ENCODE measurements around the gene CANT1. TPM values are rescaled to one million over a fixed set of nuclear protein-coding genes. Genes with fewer than 3 reads are reported as not detected.
A peak's percentile ranks its signal among the peaks of the same experiment; 100 is the strongest.

Gene CANT1
- total RNA-seq, 1 donor from 2014 or later = 23.1 TPM

DNA sequence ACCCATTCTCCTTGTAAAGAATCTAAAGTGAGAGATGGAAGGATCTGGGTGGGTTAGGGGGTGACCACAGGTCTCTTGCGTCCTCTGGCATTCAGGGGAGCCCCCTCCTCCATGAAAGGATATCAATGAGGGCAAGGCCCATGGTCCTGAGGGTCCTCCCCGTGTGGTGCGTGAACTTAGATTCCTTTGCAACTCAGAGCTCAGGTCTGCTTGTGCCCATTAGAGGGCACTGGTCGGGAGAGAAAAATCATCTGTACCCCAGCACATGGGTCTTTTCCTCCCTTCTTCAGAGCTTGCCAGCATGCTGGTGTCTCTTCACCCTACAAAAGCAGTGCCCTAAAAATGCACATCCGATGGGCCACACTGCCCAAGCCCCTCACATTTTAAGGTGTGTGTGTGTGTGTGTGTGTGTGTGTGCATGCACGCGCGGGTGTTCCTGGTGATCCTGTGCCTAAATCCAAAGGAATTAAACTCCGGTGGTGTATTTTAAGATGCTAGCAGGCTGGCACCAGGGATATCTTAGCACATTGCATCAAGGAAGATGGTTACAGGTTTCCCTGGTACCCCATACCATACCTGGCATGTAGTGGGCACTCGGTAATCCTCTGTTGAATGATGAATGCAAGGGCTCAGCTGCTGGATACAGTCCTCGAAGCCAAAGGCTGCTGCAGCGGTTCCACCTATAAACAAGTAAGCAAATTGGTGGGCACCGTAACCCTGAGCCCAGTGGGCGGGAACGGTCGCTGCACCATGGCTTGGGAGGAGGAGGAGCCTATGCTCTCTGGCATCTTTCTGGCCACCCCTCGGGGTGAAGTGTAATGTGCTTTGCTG lies 19.1 kb upstream of the CANT1 start:
- TF ChIP-seq POLR2AphosphoS5 (IDR thresholded peaks at IDR 0.05; ENCODE audit: insufficient read depth in 1 of 2, low read depth in 1 of 2) (no peak), POLR2A (IDR thresholded peaks at IDR 0.05) (no peak)
- TF ChIP-seq, protein P1, sequence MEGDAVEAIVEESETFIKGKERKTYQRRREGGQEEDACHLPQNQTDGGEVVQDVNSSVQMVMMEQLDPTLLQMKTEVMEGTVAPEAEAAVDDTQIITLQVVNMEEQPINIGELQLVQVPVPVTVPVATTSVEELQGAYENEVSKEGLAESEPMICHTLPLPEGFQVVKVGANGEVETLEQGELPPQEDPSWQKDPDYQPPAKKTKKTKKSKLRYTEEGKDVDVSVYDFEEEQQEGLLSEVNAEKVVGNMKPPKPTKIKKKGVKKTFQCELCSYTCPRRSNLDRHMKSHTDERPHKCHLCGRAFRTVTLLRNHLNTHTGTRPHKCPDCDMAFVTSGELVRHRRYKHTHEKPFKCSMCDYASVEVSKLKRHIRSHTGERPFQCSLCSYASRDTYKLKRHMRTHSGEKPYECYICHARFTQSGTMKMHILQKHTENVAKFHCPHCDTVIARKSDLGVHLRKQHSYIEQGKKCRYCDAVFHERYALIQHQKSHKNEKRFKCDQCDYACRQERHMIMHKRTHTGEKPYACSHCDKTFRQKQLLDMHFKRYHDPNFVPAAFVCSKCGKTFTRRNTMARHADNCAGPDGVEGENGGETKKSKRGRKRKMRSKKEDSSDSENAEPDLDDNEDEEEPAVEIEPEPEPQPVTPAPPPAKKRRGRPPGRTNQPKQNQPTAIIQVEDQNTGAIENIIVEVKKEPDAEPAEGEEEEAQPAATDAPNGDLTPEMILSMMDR (IDR thresholded peaks at IDR 0.05) = no peak
- H3K36me3 ChIP-seq = no peaks in the 10 kb centered on the region
- intact Hi-C loops (cut with DNase I) = no loop called here
- H3K27ac ChIP-seq = peak overlapping the region; percentile 78
- H3K27me3 ChIP-seq = no peaks in the 10 kb centered on the region
- H3K9me3 ChIP-seq = no peaks in the 10 kb centered on the region
- peaks cover 58% of the 10 kb centered on the region for H3K4me1 ChIP-seq
- H3K4me3 ChIP-seq = no peak overlapping the region
- DNase-seq (ENCODE audit: extremely low spot score in 2 of 2) = no peak

DNA sequence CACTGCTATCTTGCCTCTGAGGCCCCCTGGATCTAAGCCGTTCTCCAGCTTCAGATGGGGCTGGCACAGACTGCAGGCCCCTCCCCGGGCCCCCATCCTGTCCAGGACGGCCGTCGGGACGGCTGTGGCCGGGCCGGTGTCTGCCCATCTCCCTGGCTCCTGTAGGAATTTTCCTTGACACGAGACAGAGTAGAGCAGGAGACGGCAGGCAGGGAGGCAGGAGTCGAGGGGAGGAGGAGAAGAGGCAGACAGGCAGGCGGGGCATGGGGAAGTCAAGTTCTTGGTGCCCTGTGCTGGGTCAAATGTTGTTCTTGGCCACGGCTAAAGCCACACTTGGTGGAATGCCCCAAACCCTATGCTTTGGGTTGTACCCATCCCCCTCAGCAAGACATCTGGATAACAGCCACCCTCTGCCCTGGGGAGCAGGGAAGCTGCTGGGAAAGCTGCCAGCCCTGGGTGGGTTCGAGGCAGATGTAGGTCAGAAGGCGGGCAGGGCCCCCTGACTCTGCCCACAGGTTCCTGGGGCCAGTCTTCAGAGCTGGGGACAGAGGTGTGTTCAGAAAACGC lies 18.4 kb upstream of the CANT1 start:
- TF ChIP-seq, protein P1 (IDR thresholded peaks at IDR 0.05) = no peak
- TF ChIP-seq POLR2AphosphoS5 (IDR thresholded peaks at IDR 0.05; ENCODE audit: insufficient read depth in 1 of 2, low read depth in 1 of 2) = no peak
- no peak for TF ChIP-seq POLR2A (IDR thresholded peaks at IDR 0.05)
- Histone ChIP-seq H3K27ac (peak overlapping the region; percentile 78), H3K4me3 (no peak overlapping the region), H3K27me3 (no peaks in the 10 kb centered on the region), H3K4me1 (peaks cover 53% of the 10 kb centered on the region), H3K36me3 (no peaks in the 10 kb centered on the region), H3K9me3 (no peaks in the 10 kb centered on the region)
- DNase-seq (ENCODE audit: extremely low spot score in 2 of 2) = no peak
- intact Hi-C loops (cut with DNase I) = no loop called here

DNA sequence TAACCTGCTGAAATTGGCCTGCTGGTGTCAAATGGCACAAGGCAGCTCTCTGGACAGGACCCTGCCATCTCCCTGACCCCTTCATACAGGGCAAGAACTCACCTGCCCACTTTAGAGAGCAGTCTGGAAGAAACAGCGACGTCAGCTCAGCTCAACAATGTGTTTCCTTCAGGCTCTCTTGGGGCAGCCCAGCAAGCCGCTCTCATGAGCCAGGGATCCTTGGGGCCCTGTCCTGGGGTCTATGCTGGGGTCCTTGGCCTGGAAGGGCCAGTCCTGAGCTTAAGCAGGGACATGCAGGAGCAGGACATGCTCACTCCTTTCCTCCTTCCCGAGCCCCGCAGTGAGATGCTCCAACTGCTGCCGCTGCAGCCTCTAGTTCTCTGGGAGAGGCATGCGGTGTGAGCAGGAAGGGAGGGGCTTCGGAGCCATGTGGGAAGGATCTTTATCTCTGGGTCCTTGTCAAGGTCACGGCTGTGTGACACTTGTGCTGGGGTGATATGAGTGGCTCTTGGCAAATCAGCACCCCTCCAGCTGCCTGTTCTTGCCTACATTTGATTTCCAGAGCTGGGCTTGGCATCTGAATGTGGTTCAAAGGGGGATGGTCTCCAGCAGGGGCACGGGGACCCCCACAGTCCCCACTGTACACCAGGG lies 17.8 kb upstream of the CANT1 start:
- intact Hi-C loops (cut with DNase I) = no loop called here

DNA sequence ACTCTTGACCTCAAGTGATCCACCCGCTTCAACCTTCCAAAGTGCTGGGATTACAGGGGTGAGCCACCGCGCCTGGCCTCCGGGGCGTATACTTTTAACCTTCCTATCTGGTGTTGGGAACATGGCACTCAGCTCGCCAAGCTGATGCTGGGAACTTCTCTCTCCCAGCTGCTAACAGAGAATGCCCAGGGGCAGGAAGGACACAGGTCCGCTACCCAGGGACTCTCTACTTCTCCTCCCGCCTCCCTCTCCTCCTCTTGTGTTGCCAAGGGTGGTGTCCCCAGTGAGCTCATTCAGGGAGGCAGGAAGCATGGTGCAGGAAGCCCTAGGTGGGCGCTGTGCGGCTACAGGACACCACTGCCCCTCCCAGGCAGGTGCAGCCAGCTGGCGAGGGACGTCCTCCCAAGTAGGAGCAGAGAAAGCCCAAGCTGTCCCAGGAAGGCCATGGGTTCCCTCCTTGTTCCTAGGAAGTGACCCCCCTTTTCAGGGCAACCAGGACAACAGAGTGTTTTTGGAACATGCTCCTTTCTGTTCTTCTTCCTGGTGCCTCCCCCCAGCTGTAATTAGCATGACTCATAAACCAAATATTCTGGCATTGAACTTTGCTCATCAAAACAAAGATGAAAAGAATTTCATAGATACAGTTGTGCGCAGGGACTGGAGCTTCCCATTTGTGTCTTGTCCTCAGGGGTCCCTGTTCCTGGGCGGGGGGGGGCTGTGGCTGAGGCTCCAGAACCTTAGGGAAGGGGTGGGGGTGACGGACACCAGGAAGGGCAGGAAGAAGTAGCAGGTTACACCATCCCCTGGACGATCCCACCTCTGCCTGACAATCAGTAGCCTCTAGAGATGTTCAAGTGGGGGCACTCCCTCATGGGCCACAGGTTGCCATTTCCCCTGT lies 17.1 kb upstream of the CANT1 start:
- DNase-seq (ENCODE audit: extremely low spot score in 2 of 2) = no peak

More for the DNA sequence above, 17.8 kb upstream of the CANT1 start:
- Histone ChIP-seq H3K27ac (peak overlapping the region; percentile 78), H3K9me3 (no peaks in the 10 kb centered on the region), H3K4me3 (no peak overlapping the region), H3K36me3 (no peaks in the 10 kb centered on the region), H3K27me3 (no peaks in the 10 kb centered on the region), H3K4me1 (peaks cover 53% of the 10 kb centered on the region)
- TF ChIP-seq POLR2A (IDR thresholded peaks at IDR 0.05) (no peak), POLR2AphosphoS5 (IDR thresholded peaks at IDR 0.05; ENCODE audit: insufficient read depth in 1 of 2, low read depth in 1 of 2) (no peak)
- TF ChIP-seq, protein P1 (IDR thresholded peaks at IDR 0.05) = no peak
- no peak for DNase-seq (ENCODE audit: extremely low spot score in 2 of 2)

More for the DNA sequence above, 17.1 kb upstream of the CANT1 start:
- Histone ChIP-seq H3K9me3 (no peaks in the 10 kb centered on the region), H3K4me1 (peaks cover 54% of the 10 kb centered on the region), H3K4me3 (peak overlapping the region in 1 of 2 donors; percentile 2), H3K27ac (peak overlapping the region; percentile 78), H3K27me3 (no peaks in the 10 kb centered on the region), H3K36me3 (no peaks in the 10 kb centered on the region)
- peak in 1 of 2 donors; percentile 55 for TF ChIP-seq POLR2AphosphoS5 (IDR thresholded peaks at IDR 0.05; ENCODE audit: insufficient read depth in 1 of 2, low read depth in 1 of 2)
- no peak for TF ChIP-seq POLR2A (IDR thresholded peaks at IDR 0.05)
- intact Hi-C loops (cut with DNase I) = no loop called here
